Adipose tissue (tissue), 3 donors: ENCODE results near the gene ZNF280A. TPM values are rescaled to one million over a fixed set of nuclear protein-coding genes. Genes with fewer than 3 reads are reported as not detected.
"Not testable (repeated sequence)": the region's sequence is repeated elsewhere in the genome, so short reads cannot be mapped to it uniquely, and the experiment has no call there.

Experiments
- H3K27ac ChIP-seq: one replicate; pipeline ENCODE4 v1.5.1; 2013; ENCODE audit warnings: low read depth, low read length
- WGBS, 3 donors: extraction: QIAGEN DNeasy Blood & Tissue Kit; methylation state at CpG; one replicate each; pipeline ENCODE4 v1.1.7; 2013; 5-methylcytosine and 5-hydroxymethylcytosine counted together
- polyA plus RNA-seq, 3 donors: library from polyadenylated mRNA; stranded (reverse); fragments of 200-250 nt; gene quantifications; one replicate each; pipeline ENCODE4 v1.2.3, GENCODE V29; 2013
- donor health status: healthy with polysubstance abuse.
- donor health status: Bipolar disorder and iron deficiency.
- donor health status: healthy.

Gene ZNF280A
- polyA plus RNA-seq, 3 donors: not detected

GRCh38 chr22:22547226-22547625 is 27.2 kb upstream of the ZNF280A start:
- 80 to 91% (median 88%) methylated on average over 3 of the region's 3 CpGs for WGBS, 3 donors
- no peak overlapping the region for H3K27ac ChIP-seq

GRCh38 chr22:22546490-22546889 is 26.4 kb upstream of the ZNF280A start:
- 33 to 41% (median 37%) methylated on average over 5 of the region's 5 CpGs for WGBS, 3 donors
- no peak overlapping the region for H3K27ac ChIP-seq

- 79 to 92% (median 83%) methylated on average over 2 of the region's 2 CpGs for WGBS, 3 donors
- H3K27ac ChIP-seq: no peak overlapping the region
Observed at GRCh38 chr22:22545084-22545483, 25.0 kb upstream of the ZNF280A start.

- no peak overlapping the region for H3K27ac ChIP-seq
- WGBS, 3 donors: 72 to 79% (median 77%) methylated on average over 7 of the region's 7 CpGs
Observed at GRCh38 chr22:22538226-22538989, 18.3 kb upstream of the ZNF280A start.

GRCh38 chr22:22536916-22537315 is 16.8 kb upstream of the ZNF280A start:
- 33 to 54% (median 40%) methylated on average over 1 of the region's 1 CpG for WGBS, 3 donors
- no peak overlapping the region for H3K27ac ChIP-seq

GRCh38 chr22:22536515-22536914 is 16.4 kb upstream of the ZNF280A start:
- 62 to 80% (median 79%) methylated on average over 6 of the region's 6 CpGs for WGBS, 3 donors
- no peak overlapping the region for H3K27ac ChIP-seq

- no peak overlapping the region for H3K27ac ChIP-seq
- WGBS, 3 donors: 75 to 90% (median 87%) methylated on average over 3 of the region's 3 CpGs
Observed at GRCh38 chr22:22535662-22536061, 15.6 kb upstream of the ZNF280A start.

GRCh38 chr22:22534604-22535415 is 14.7 kb upstream of the ZNF280A start:
- WGBS, 3 donors: 70 to 88% (median 87%) methylated on average over 9 of the region's 9 CpGs
- H3K27ac ChIP-seq: no peak overlapping the region

- no peak overlapping the region for H3K27ac ChIP-seq
- WGBS, 3 donors: 58 to 83% (median 71%) methylated on average over 5 of the region's 5 CpGs
Observed at GRCh38 chr22:22533863-22534262, 13.8 kb upstream of the ZNF280A start.

- 75 to 85% (median 79%) methylated on average over 1 of the region's 1 CpG for WGBS, 3 donors
- H3K27ac ChIP-seq: no peak overlapping the region
Observed at GRCh38 chr22:22533417-22533816, 13.3 kb upstream of the ZNF280A start.

- H3K27ac ChIP-seq: not testable (repeated sequence)
- 80 to 92% (median 87%) methylated on average over 11 to 12 of the region's 12 CpGs for WGBS, 3 donors
Observed at GRCh38 chr22:22532547-22533071, 12.5 kb upstream of the ZNF280A start.

- no peak overlapping the region for H3K27ac ChIP-seq
- 71 to 92% (median 86%) methylated on average over 7 of the region's 7 CpGs for WGBS, 3 donors
Observed at GRCh38 chr22:22531770-22532546, 11.9 kb upstream of the ZNF280A start.

GRCh38 chr22:22528780-22529179 is 8.7 kb upstream of the ZNF280A start:
- no peak overlapping the region for H3K27ac ChIP-seq
- 88 to 95% (median 91%) methylated on average over 2 of the region's 2 CpGs for WGBS, 3 donors

GRCh38 chr22:22527312-22527711 is 7.2 kb upstream of the ZNF280A start:
- no peak overlapping the region for H3K27ac ChIP-seq
- WGBS, 3 donors: 74 to 88% (median 86%) methylated on average over 5 of the region's 5 CpGs

GRCh38 chr22:22526125-22526912 is 6.2 kb upstream of the ZNF280A start:
- H3K27ac ChIP-seq: no peak overlapping the region
- 72 to 88% (median 84%) methylated on average over 4 of the region's 4 CpGs for WGBS, 3 donors

GRCh38 chr22:22523494-22523893 is 3.4 kb upstream of the ZNF280A start:
- WGBS, 3 donors: 86 to 90% (median 88%) methylated on average over 6 of the region's 6 CpGs
- no peak overlapping the region for H3K27ac ChIP-seq

- WGBS, 3 donors: 76 to 83% (median 77%) methylated on average over 8 of the region's 8 CpGs
- H3K27ac ChIP-seq: no peak overlapping the region
Observed at GRCh38 chr22:22521631-22522030, 1.6 kb upstream of the ZNF280A start.
